Measurements from ENCODE around the gene RBM6.
"Not testable (repeated sequence)": the region's sequence is repeated elsewhere in the genome, so short reads cannot be mapped to it uniquely, and the experiment has no call there.

The RBM6 gene

GRCh38 chr3:49912881-49913281 is 27.1 kb upstream of the RBM6 start:
- no peak for DNase-seq (ENCODE audit: low read depth in 3 of 3)

GRCh38 chr3:49914906-49915305 is 25.0 kb upstream of the RBM6 start:
- no peak for DNase-seq (ENCODE audit: low read depth in 3 of 3)

- DNase-seq (ENCODE audit: low read depth in 3 of 3) = no peak
These were observed 23.3 kb upstream of the RBM6 start for GRCh38 chr3:49916686-49917085.

GRCh38 chr3:49917806-49918590 is 22.0 kb upstream of the RBM6 start:
- not testable (repeated sequence) for DNase-seq (ENCODE audit: low read depth in 3 of 3)

GRCh38 chr3:49924683-49925082 is 15.3 kb upstream of the RBM6 start:
- DNase-seq (ENCODE audit: low read depth in 3 of 3) = no peak

GRCh38 chr3:49925485-49925884 is 14.5 kb upstream of the RBM6 start:
- no peak for DNase-seq (ENCODE audit: low read depth in 3 of 3)

- DNase-seq (ENCODE audit: low read depth in 3 of 3) = no peak
These were observed 13.7 kb upstream of the RBM6 start for GRCh38 chr3:49926117-49926728.

GRCh38 chr3:49927798-49928197 is 12.2 kb upstream of the RBM6 start:
- DNase-seq (ENCODE audit: low read depth in 3 of 3) = no peak

GRCh38 chr3:49928481-49929017 is 11.4 kb upstream of the RBM6 start:
- DNase-seq (ENCODE audit: low read depth in 3 of 3) = no peak

GRCh38 chr3:49929291-49930167 is 10.4 kb upstream of the RBM6 start, which contains the start of gene MON1A:
MON1A (minus strand) TSS chr3:49929811; CDS start chr3:49913346, 16,465 bp downstream.
- peak; percentile 72 to 93 (median 86) for DNase-seq (ENCODE audit: low read depth in 3 of 3)

GRCh38 chr3:49930168-49930690 is 9.7 kb upstream of the RBM6 start:
- no peak for DNase-seq (ENCODE audit: low read depth in 3 of 3)

GRCh38 chr3:49930922-49931321 is 9.0 kb upstream of the RBM6 start:
- DNase-seq (ENCODE audit: low read depth in 3 of 3) = no peak

GRCh38 chr3:49932281-49932680 is 7.7 kb upstream of the RBM6 start:
- not testable (repeated sequence) for DNase-seq (ENCODE audit: low read depth in 3 of 3)

- no peak for DNase-seq (ENCODE audit: low read depth in 3 of 3)
These were observed 2.9 kb upstream of the RBM6 start for GRCh38 chr3:49937090-49937489.

GRCh38 chr3:49940667-49941249 is 808 bp downstream of the RBM6 start:
- no peak for DNase-seq (ENCODE audit: low read depth in 3 of 3)

- DNase-seq (ENCODE audit: low read depth in 3 of 3) = no peak
These were observed 2.7 kb downstream of the RBM6 start for GRCh38 chr3:49942651-49943050.

GRCh38 chr3:49952924-49953323 is 13.0 kb downstream of the RBM6 start:
- DNase-seq (ENCODE audit: low read depth in 3 of 3) = no peak

- no peak for DNase-seq (ENCODE audit: low read depth in 3 of 3)
These were observed 15.7 kb downstream of the RBM6 start for GRCh38 chr3:49955636-49956035.

- DNase-seq (ENCODE audit: low read depth in 3 of 3) = no peak
These were observed 26.4 kb downstream of the RBM6 start for GRCh38 chr3:49966233-49966942.

- DNase-seq (ENCODE audit: low read depth in 3 of 3) = no peak
These were observed 27.3 kb downstream of the RBM6 start for GRCh38 chr3:49967291-49967690.

- no peak for DNase-seq (ENCODE audit: low read depth in 3 of 3)
These were observed 28.4 kb downstream of the RBM6 start for GRCh38 chr3:49968346-49968745.

All from stimulated activated CD4-positive, alpha-beta T cell treated with anti-CD3 and anti-CD28 coated beads, TNF-alpha, amount 100 ng/mL, for 48 hours (primary cell).